H54 (cell line): ENCODE data around the gene DDIT4.
"Not testable (repeated sequence)": the region's sequence is repeated elsewhere in the genome, so short reads cannot be mapped to it uniquely, and the experiment has no call there.

Source experiments
- DNase-seq: peaks from one replicate; pipeline ENCODE4 v3.0.0; 2011; ENCODE audit warnings: low spot score, mixed read lengths; ENCODE audit not compliant: insufficient read length
- FAIRE-seq: peaks from 3 replicates; lab custom pipeline; 2011; peaks lifted over from hg19 to GRCh38; lab: Jason Lieb, UNC
- POLR2A ChIP-seq: IDR thresholded peaks from 2 replicates; pipeline ENCODE4 v1.6.1; 2011; ENCODE audit warnings: low read depth, mild to moderate bottlenecking, low read length

The DDIT4 gene

DNA sequence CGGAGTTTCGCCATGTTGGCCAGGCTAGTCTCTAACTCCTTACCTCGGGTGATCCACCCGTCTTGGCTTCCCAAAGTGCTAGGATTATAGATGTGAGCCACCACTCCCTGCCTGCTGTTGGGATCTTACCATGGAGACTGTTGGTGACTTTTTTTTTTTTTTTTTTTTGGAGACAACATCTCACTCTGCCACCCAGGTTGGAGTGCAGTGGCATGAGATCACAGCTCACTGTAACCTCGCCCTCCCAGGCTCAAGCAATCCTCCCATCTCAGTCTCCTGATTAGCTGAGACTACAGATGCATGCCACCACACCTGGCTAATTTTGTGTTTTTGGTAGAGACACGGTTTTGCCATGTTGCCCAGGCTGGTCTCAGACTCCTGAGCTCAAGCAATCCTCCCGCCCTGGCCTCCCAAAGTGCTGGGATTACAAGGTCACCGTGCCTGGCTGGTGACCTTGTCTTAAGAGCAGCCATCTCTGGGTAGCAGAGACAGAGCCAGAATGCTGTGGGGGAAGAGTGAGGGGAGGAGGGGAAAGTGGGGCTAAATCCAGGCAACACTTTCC lies 32.0 kb upstream of the DDIT4 start:
- no peak for TF ChIP-seq POLR2A
- no peak for DNase-seq
- no peak for FAIRE-seq

DNA sequence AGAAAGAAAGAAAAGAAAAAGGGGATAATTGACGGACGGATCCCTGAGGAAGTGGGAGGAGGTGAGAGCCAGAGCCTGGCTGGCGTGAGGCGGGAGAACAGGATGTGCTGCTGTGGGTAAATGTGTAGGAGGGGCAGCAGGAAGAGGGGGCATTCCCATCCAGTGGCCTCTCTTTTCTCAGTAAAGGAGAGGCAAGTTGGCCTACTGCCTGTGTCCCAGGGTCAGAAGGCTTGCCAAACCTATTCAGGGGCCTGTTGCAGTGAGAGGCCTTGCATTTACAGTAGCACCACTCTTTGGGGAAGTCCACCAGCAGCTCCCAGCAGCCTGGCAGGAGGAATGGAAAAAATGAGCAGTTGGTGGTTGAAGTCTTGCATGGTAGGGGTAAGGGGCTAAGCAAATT lies 31.0 kb upstream of the DDIT4 start:
- FAIRE-seq (no peak), DNase-seq (no peak)
- TF ChIP-seq POLR2A = no peak

DNA sequence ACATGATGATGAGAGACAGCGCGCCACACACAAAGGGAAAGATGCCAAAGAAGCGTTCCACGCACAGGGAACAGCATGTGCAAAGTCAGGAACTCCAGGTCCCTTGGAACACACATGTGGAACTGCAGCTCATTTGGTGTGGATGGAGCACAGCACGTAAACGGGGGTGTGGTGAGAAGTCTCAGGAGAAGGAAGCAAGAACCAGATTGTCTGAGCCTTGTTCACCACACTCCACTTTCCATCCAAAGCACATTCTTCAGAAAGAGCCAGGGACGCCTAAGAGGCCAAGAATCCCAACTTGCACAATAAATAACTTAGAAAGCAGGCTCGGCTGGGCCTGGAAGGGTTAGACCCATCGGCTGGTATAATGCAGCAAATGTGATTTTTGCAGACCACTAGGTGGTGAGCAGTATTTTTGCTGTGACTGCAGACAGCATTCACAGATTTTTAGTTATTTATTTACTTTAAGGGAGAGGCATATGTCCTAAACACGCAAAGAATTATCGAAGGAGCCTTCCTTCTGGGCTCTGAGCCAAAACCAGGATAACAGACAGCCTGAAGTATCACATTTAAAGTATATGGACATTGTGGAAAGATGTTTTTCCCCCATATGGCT lies 29.8 kb upstream of the DDIT4 start:
- FAIRE-seq (no peak), DNase-seq (no peak)
- no peak for TF ChIP-seq POLR2A

DNA sequence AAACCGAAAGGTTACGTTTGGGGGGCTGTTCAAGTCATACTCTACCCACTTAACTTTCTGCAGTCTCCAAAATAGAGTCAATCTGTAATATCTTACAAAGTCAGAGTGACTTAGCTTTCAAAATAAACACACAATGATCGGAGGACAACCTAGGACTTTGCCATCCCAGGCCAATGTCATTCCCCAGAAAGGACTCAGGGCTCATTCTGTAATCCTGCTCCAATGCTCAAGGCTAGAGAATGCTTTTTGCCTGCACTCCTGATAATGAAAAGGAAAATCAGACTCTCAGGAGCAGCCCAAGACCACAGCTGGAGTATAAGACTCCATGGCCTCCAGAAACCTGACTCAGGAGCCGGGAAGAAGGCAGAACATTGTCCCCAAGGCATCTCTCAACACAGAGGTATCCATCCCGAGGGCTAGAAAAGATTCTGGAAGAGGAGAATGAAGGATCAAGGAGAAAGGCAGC lies 29.1 kb upstream of the DDIT4 start:
- no peak for TF ChIP-seq POLR2A
- no peak for DNase-seq
- FAIRE-seq = no peak

DNA sequence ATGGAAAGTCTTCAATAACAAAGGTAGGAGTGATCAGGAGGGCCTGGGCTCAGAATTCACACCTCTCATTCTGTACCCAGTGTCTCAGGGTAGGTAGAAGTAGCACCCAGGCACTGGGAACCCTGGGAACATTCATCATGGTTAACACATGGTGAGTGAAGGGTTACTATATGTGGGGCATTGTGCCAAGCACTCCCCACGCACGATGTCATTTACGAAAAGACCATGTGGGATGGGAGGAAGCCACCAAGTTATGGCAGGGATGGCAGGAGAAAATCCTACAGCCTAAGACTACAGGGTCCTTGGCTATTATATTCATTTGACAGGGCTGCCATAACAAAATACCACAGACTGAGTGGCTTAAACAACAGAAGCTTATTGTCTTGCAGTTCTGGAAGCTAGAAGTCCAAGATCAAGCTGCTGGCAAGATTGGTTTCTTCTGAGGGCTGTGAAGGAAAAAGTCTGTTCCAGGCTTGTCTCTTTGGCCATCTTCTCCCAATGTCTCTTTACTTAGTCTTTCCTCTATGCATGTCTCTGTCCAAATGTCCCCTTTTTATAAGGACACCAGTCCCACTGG lies 27.7 kb upstream of the DDIT4 start:
- no peak for TF ChIP-seq POLR2A
- DNase-seq (no peak), FAIRE-seq (no peak)

DNA sequence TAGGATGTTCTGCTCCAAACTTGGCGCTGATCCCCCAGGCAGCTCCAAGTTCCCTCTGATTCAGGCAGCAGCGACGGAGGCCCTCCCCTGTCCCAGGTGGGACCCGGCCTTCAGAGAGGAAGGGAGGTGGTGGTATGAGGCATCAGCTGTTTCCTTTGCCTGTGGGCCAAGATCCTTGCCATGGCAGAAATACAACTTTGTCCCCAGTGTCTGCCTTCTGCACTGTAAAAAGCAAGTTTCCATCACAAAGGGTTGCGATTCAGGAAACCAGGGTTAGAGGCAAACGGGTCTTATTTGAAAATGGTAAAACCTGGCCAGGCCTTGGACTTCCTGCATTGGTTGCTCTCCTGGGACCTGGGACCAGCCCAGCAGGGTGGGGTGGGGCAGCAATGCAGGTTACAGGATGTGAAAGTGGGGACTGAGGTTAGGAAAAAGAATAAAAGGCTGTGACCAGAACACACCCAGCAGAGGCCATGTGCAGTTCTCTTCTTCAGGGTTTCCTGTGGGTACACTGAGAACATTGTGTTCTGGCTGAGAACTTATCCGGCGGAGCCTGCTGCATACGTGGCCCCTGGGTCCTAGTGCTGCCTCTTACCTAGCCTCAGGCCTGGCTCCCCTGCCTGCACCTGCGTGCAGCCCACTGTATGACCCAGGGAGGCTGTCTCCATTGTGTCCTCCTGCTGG lies 25.1 kb upstream of the DDIT4 start:
- DNase-seq (no peak), FAIRE-seq (no peak)
- no peak for TF ChIP-seq POLR2A

DNA sequence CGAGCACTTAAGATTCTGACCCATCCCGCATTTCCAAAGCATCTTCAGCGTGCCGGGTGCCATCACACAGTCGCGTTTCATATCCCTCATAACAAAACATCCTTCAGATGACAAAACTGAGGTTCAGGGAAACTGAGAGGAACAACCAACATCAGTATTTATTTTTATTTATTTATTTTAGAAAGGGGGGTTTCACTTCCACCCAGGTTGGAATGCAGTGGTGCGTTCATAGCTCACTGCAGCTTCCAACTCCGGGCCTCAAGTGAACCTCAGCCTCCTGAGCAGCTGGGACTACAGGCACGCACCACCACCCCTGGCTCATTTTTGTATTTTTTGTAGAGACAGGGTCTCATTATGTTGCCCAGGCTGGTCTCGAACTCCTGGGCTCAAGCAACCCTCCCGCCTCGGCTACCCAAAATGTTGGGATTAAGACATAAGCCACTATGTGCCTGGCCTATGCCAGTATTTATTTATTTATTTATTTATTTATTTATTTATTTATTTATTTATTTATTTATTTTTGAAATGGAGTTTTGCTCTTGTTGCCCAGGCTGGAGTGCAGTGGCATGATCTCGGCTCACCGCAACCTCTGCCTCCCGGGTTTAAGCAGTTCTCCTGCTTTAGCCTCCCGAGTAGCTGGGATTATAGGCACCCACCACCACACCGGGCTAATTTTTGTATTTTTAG lies 24.4 kb upstream of the DDIT4 start:
- FAIRE-seq, DNase-seq: not testable (repeated sequence)

DNA sequence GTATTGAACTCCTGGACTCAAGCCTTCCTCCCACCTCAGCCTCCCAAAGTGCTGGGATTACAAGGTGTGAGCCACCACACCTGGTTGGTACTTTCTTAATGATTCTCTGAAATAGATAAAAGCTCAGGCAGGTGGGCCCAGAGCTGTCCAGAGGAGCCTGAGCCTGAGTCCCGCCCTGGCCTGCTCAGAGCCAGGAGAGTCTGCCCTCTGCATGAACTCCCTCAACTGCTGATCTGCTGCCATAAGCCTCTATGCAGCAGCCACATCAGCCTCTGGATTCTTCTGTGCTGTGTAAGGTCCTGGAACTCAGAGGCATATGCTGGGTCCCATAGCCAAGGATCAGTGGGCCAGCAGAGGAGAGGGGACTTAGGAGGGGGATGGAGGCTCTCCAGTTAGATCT lies 23.1 kb upstream of the DDIT4 start:
- no peak for TF ChIP-seq POLR2A
- FAIRE-seq (no peak), DNase-seq (no peak)

DNA sequence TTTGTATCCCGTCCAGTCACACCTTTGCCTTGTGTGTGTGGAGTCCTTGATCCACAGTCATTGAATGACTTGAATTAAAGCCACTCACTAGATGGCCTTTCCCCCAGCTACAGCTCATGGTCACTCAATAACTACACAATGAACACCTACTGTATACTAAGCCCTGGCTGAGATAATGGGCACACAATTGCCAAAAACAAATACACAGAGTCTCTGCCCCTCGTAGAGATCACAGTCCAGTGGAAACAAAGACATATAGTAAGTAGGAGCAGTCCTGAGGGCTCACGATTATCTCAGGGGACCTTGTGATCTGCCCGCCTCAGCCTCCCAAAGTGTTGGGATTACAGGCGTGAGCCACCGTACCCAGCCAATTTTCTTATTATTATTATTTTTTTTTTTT lies 22.1 kb upstream of the DDIT4 start:
- no peak for TF ChIP-seq POLR2A
- FAIRE-seq (no peak), DNase-seq (no peak)

DNA sequence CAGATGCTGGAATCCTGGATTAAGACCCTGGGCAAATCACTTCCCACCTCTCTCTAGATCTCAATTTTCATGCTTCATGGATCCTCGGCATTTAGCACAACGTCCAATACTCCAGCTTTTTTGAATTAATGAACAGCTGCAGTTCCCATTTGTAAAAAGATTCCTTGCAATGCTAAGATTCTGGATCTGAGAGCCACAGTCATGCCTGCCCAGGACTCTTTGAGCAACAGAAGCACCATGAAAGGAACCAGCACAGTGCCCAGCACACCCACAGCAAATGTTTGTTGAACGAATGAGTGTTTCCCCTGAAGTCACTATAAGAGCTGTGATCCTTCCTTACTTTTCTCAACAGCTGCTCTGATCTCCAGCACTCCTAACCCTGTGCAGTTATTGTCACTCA lies 20.8 kb upstream of the DDIT4 start:
- TF ChIP-seq POLR2A = no peak
- no peak for DNase-seq
- FAIRE-seq = no peak

DNA sequence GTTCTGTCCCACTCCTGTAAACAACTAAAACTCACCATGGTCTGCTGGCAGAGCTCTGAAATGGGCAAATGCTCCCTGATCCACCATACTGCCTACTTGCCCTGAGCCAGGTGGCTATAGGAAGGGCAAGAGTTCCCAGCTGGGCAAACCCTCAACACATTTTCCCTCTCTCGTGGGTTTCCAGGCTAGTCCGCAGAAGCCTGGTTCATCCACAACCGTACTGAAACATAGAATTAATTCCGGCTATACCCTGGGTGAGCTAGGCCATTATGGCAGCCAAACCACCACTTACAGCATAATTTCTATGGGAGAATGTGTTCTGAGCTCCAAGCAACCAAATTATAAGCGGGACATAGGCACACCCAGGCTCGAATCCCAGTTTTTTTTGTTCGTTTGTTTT lies 20.1 kb upstream of the DDIT4 start:
- FAIRE-seq (no peak), DNase-seq (no peak)
- no peak for TF ChIP-seq POLR2A

DNA sequence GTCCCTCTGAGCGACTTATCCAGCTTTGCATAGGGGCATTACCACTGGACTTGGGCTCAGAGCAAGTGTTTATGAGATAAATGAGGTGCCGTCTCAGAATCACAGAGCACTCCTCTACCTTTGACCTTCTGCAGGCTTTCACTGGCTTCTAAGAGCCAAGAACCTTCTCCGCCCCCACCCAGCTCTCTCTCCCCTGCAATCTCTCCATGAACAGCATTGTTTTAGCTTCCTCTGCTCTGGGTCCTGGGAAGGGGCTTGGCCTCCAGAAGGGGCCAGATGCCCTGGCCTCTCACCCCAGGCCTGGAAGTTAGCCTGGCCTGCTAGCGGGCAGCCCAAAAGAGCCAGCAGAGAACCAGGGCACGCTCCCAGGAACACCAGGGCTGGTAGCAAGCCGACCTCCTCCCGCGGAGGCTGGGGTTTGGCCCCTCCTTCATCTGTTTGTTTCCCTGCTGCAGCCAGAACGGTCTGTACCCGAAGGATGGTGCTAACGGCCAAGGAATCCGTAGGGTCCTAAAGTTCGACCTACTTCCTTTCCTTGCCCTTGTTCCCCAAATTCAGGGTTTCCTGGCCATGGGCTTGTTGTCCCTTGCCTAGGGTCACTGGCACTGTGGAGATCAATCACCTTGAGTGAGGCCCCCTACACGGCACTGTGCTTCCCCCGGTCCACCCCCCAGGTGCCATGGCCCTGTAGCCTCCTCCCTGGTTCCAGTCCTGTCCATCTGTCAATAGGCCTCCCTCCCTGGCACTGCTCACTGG lies 18.7 kb upstream of the DDIT4 start:
- DNase-seq = peak; percentile 96

DNA sequence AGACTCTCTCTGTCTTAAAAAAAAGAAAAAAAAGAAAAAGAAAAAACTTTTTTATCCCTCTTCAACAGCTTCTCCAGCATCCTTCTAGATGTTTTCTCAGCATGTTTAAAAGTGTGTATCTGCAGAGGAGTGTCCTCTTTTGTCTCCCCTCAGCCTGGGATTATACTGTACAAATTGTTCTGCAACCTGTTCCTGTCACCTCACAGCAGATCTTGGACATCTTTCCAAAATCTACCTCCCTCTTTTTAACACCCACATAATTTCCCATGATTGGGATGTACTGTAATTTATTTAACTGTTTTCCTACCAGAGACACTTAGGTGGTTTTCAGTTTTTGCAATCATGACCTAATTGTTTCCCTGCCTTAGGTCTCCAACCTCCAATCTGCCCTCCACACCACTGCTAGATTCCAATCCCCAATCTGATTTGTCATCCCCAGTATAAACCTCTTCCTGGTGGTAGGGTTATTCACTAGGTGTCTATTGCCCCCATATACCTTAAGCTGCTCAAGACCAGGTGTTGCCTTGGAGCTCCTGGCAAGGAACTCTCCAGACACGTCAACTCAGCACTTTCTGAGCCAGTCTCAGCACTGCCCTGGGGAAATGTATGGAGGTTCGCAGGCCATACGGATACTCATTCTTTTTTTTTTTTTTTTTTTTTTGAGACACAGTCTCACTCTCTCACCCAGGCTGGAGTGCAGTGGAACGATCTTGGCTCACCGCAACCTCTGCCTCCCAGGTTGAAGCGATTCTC lies 17.6 kb upstream of the DDIT4 start:
- FAIRE-seq (no peak), DNase-seq (no peak)
- TF ChIP-seq POLR2A = no peak

More for the DNA sequence above, 18.7 kb upstream of the DDIT4 start:
- FAIRE-seq = peak; percentile 86
- TF ChIP-seq POLR2A = no peak
